Hepatocyte (in vitro differentiated cells): ENCODE measurements around the gene CARD8. TPM values are rescaled to one million over a fixed set of nuclear protein-coding genes. Genes with fewer than 3 reads are reported as not detected.

ENCODE experiments used
- DNase-seq: peaks from one replicate; pipeline ENCODE4 v3.0.0-alpha.2; 2016; ENCODE audit warnings: low spot score
- H2AFZ ChIP-seq: fragments of 200-600 bp; sonication (generic); 2 replicates; pipeline ENCODE4 v1.6.0; 2016; ENCODE audit warnings: antibody characterized with exemption, mild to moderate bottlenecking
- H3K27ac ChIP-seq: fragments of 200-600 bp; sonication (generic); 2 replicates; pipeline ENCODE4 v1.5.1; 2016; ENCODE audit warnings: mild to moderate bottlenecking
- H3K27me3 ChIP-seq: fragments of 200-600 bp; sonication (generic); 2 replicates; pipeline ENCODE4 v1.6.1; 2016
- H3K36me3 ChIP-seq: fragments of 200-600 bp; sonication (generic); replicated peaks from 2 replicates; pipeline ENCODE4 v1.5.1; 2016; ENCODE audit warnings: low read depth; ENCODE audit not compliant: insufficient read depth
- H3K4me1 ChIP-seq: fragments of 200-600 bp; sonication (generic); 2 replicates; pipeline ENCODE4 v1.5.1; 2016; ENCODE audit warnings: mild to moderate bottlenecking, moderate library complexity; ENCODE audit not compliant: insufficient read depth
- H3K4me2 ChIP-seq: fragments of 200-600 bp; sonication (generic); 2 replicates; pipeline ENCODE4 v1.6.0; 2016
- H3K4me3 ChIP-seq: fragments of 200-600 bp; sonication (generic); 2 replicates; pipeline ENCODE4 v1.5.1; 2016; ENCODE audit warnings: mild to moderate bottlenecking
- H3K79me2 ChIP-seq: fragments of 200-600 bp; sonication (generic); 2 replicates; pipeline ENCODE4 v1.6.0; 2017; ENCODE audit warnings: mild to moderate bottlenecking
- H3K9me2 ChIP-seq: fragments of 200-600 bp; sonication (generic); replicated peaks from 2 replicates; pipeline ENCODE4 v1.6.0; 2017; ENCODE audit warnings: mild to moderate bottlenecking; ENCODE audit not compliant: insufficient read depth
- H3K9me3 ChIP-seq: fragments of 200-600 bp; sonication (generic); 2 replicates; pipeline ENCODE4 v1.5.1; 2016; ENCODE audit warnings: low read depth, mild to moderate bottlenecking
- H4K20me1 ChIP-seq: fragments of 200-600 bp; sonication (generic); 2 replicates; pipeline ENCODE4 v1.6.0; 2016; ENCODE audit warnings: mild to moderate bottlenecking; ENCODE audit not compliant: insufficient read depth, poor library complexity, severe bottlenecking
- CTCF ChIP-seq: fragments of 200-600 bp; sonication (generic); IDR thresholded peaks from 2 replicates; pipeline ENCODE4 v1.5.1; 2016; ENCODE audit warnings: antibody characterized with exemption, mild to moderate bottlenecking; ENCODE audit not compliant: poor library complexity
- EZH2 ChIP-seq: fragments of 200-600 bp; sonication (generic); IDR thresholded peaks from 2 replicates; pipeline ENCODE4 v1.6.1; 2016; ENCODE audit warnings: antibody characterized with exemption, mild to moderate bottlenecking, borderline replicate concordance
- EZH2phosphoT487 ChIP-seq: fragments of 200-600 bp; sonication (generic); IDR thresholded peaks from one replicate; pipeline ENCODE4 v1.6.1; 2018; ENCODE audit warnings: antibody characterized with exemption, mild to moderate bottlenecking, low read depth, moderate library complexity; ENCODE audit not compliant: unreplicated experiment, severe bottlenecking
- WGBS: methylation state at CpG from one replicate; pipeline ENCODE4 v1.1.6; 2016; ENCODE audit warnings: low lambda C conversion rate; ENCODE audit errors: missing lambda C conversion rate; 5-methylcytosine and 5-hydroxymethylcytosine counted together
- polyA plus RNA-seq: library from polyadenylated mRNA; unstranded; fragments of >200 nt; fragmentation: Nextera tagmentation; extraction: Ambion mirVana; gene quantifications from 2 replicates; pipeline ENCODE4 v1.2.1, GENCODE V29; 2016
- total RNA-seq: library from RNA; depleted of rRNA; stranded (reverse); fragments of >200 nt; gene quantifications from 2 replicates; pipeline ENCODE4 v1.2.3, GENCODE V29; 2014

CARD8 gene
- total and polyA plus RNA-seq, 2 experiments from 2014 or later: 7.6 to 17.0 TPM

- no peak for DNase-seq
- Histone ChIP-seq H3K9me2 (no peaks in the 10 kb centered on the region), H3K4me1 (no peaks in the 10 kb centered on the region), H4K20me1 (no peaks in the 10 kb centered on the region), H3K27ac (no peak overlapping the region), H3K27me3 (no peaks in the 10 kb centered on the region), H3K36me3 (no peaks in the 10 kb centered on the region), H3K4me3 (no peak overlapping the region), H2AFZ (no peak overlapping the region), H3K4me2 (no peak overlapping the region), H3K9me3 (no peaks in the 10 kb centered on the region), H3K79me2 (no peaks in the 10 kb centered on the region)
- WGBS: 79% methylated on average over 16 of the region's 36 CpGs
- TF ChIP-seq CTCF (peak; percentile 47), EZH2phosphoT487 (no peak)
Observed at GRCh38 chr19:48194041-48194843, 61.5 kb downstream of the CARD8 start.

GRCh38 chr19:48192750-48193149, 63.0 kb downstream of the CARD8 start:
- TF ChIP-seq EZH2phosphoT487 (no peak), EZH2 (no peak), CTCF (no peak)
- Histone ChIP-seq H3K4me2 (no peak overlapping the region), H3K27me3 (no peaks in the 10 kb centered on the region), H3K4me3 (no peak overlapping the region), H3K9me3 (no peaks in the 10 kb centered on the region), H4K20me1 (no peaks in the 10 kb centered on the region), H3K9me2 (no peaks in the 10 kb centered on the region), H3K27ac (no peak overlapping the region), H3K79me2 (no peaks in the 10 kb centered on the region), H3K36me3 (no peaks in the 10 kb centered on the region), H3K4me1 (no peaks in the 10 kb centered on the region), H2AFZ (no peak overlapping the region)
- 95% methylated on average over 7 of the region's 7 CpGs for WGBS
- DNase-seq: no peak

GRCh38 chr19:48190885-48191284, 64.8 kb downstream of the CARD8 start:
- Histone ChIP-seq H4K20me1 (no peaks in the 10 kb centered on the region), H2AFZ (no peak overlapping the region), H3K9me2 (no peaks in the 10 kb centered on the region), H3K27me3 (no peaks in the 10 kb centered on the region), H3K36me3 (no peaks in the 10 kb centered on the region), H3K4me1 (no peaks in the 10 kb centered on the region), H3K4me2 (no peak overlapping the region), H3K79me2 (no peaks in the 10 kb centered on the region), H3K27ac (no peak overlapping the region), H3K4me3 (no peak overlapping the region), H3K9me3 (no peaks in the 10 kb centered on the region)
- no peak for DNase-seq
- TF ChIP-seq EZH2: no peak
- TF ChIP-seq EZH2phosphoT487: no peak
- TF ChIP-seq CTCF: no peak
- 95% methylated on average over 3 of the region's 3 CpGs for WGBS
